ENCODE measurements around the gene JMJD1C.
"Not testable (repeated sequence)": the region's sequence is repeated elsewhere in the genome, so short reads cannot be mapped to it uniquely, and the experiment has no call there.

Gene JMJD1C

DNA sequence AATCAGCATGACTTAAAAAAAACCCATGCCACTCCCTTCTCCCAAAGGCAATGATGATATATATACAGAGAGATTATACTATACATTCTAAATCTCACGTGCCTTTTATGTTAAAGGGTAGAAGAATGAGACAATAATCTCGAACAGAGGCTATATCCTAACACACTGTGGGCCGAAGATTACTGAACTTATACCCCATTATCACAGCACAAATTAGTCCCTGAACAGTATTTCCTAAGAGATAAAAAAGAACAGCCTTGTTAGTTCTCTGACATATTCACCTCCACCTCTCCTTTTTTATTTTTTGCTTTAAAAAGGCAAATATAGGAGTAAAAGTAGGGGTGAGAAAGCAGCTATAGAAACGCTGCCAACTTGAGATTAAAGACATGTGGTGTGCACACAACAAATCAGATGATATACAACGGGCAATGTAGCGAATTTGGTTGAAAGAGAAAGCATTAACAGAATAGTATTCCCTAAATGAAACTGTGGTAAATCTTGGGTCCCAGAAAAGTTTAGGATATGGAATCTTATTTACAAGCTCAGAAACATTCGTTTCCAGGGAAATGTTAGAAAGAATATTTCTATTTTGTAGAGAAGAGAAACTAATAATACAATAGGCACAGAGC lies 69.5 kb downstream of the JMJD1C start:
- DNase-seq, result no peak

DNA sequence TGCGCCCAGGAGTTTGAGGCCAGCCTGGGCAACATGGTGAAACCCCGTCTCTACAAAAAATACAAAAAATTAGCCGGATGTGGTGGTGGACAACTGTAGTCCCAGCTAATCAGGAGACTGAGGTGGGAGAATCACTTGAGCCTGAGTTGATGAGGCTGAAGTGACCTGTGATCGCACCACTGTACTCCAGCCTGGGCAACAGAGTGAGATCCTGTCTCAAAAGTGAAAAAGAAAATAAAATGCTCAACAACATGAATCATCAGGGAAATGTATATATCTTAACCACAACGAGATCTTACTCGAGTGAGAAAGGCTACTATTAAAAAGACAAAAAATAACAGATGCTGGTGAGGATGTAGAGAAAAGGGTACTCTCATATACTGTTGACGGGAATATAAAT lies 72.7 kb downstream of the JMJD1C start:
- DNase-seq, result no peak

GRCh38 chr10:63392224-63392623 lies 73.6 kb downstream of the JMJD1C start:
- no peak for DNase-seq

DNA sequence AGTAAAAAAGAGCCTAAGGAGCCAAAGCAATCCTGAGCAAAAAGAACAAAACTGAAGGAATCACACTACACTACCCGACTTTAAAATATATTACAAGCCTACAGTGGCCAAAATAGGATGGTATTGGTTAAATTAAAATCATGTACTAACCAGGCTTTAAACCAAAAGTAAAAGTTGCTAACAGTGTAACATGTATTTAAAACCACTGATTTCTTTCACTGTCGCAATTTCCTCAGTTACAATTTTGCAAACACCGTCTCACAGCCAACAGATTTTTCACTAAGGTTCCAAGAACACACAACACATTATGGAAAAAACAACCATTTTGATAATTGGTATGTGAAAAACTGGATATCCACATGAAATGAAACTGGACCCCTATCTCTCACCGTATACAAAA lies 74.0 kb downstream of the JMJD1C start:
- no peak for DNase-seq

- DNase-seq, result no peak
Measured at GRCh38 chr10:63390521-63390920, 75.3 kb downstream of the JMJD1C start.

DNA sequence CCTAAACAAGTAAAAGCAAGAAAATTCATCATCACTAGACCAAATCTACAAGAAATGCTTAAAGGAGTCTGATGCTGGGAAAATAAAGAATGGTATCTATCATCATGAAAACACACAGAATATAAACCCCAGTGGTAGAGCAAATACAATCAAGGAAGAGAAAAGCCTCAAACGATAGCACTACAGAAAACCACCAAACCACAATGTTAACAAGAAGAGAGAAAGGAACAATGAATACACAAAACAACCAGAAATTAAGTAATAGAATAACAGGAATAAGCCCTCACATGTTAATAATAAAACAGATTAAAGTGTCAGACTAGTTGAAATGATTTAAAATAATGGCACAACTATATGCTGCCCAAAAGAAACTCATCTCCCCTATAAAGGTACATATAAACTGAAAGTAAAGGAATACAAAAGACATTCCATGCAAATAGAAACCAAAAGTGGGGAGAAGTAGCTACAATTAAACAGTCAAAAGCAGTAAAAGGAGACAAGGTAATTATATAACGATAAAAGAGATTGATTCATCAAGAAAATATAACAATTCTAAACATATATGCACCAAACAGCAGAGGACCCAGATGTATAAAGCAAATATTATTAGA lies 77.3 kb downstream of the JMJD1C start:
- no peak for DNase-seq

DNA sequence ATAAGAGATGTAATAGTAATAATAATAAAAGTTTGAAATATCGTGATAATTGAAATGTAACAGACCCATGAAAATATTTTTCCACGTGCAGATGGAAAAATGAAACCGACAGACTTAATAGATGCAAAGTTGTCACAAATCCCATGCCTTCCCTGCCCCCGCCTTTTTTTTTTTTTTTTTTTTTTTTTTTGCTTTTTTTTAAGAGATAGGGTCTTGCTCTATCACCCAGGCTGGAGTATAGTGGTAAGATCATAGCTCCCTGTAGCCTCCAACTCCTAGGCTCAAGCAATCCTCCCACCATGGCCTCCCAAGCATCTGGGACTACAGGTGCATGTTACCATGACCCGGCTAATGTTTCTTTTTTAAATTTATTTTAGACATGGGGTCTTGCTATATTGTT lies 80.5 kb downstream of the JMJD1C start:
- no peak for DNase-seq

- DNase-seq, result no peak
Measured at GRCh38 chr10:63384675-63385074, 81.1 kb downstream of the JMJD1C start.

GRCh38 chr10:63384001-63384400 lies 81.8 kb downstream of the JMJD1C start:
- DNase-seq, result no peak

DNA sequence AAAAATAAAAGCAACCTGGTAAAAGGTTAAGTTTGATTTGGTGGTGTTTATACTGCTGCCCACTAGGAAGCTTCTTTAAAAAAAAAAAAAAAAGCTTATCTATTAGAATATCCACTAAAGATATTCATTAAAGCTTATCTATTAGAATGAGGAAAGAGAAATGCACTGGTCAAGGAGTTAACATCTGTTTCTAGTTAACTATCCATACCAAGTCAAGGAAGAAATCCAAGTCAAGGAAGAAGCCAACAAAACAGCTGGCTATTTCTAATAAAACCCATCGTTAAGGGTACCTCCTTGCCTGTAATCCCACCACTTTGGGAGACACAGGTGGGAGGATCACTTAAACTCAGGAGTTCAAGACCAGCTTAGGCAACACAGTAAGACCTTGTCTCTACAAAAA lies 82.6 kb downstream of the JMJD1C start:
- DNase-seq, result no peak

- DNase-seq, result no peak
Measured at GRCh38 chr10:63382066-63382465, 83.7 kb downstream of the JMJD1C start.

- not testable (repeated sequence) for DNase-seq
Measured at GRCh38 chr10:63377305-63377661, 88.5 kb downstream of the JMJD1C start.

DNA sequence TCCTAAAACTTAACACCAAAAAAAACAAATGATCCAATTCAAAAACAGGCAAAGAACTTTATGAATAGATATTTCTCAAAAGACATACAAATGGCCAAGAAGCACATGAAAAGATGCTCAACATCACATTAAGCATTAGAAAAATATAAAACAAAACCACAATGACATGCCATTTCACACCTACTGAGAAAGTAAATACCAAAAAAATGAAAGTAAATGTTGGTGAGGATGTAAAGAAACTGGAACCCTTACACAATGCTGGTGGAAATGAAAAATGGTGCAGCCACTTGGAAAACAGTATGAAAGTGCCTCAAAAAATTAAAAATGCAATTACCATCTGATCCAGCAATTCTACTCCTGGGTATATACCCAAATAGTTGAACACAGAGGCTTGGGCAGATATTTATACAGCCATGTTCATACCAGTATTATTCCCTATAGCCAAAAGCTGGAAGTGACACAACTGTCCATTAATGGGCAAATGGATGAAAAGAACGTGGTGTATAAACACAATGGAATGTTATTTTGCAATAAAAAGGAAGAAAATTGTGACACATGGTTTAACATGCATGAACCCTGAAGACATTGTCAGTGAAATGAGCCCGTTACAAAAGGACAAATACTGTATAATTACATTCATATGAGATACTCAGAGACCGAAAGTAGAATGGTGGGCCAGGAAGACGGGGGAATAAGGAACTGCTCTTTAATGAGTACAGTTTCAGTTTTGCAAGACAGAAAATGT lies 89.0 kb downstream of the JMJD1C start:
- no peak for DNase-seq

GRCh38 chr10:63375859-63376258 lies 89.9 kb downstream of the JMJD1C start:
- DNase-seq, result no peak

- no peak for DNase-seq
Measured at GRCh38 chr10:63375458-63375857, 90.3 kb downstream of the JMJD1C start.

DNA sequence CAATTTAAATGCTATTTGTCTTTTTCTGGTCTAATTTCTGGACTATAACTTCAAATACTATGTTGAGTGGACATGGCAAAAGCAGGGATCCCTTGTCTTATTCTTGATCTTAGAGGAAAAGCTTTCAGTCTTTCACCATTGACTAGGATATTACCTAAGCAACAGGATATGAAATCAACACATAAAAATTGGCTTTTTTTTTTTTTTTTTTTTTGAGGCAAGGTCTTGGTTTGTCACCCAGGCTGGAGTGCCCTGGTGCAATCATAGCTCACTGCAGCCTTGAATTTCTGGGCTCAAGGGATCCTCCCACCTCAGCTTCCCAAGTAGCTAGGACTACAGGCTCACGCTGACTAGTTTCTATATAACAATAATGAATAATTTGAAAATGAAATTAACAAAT lies 90.8 kb downstream of the JMJD1C start:
- no peak for DNase-seq

DNA sequence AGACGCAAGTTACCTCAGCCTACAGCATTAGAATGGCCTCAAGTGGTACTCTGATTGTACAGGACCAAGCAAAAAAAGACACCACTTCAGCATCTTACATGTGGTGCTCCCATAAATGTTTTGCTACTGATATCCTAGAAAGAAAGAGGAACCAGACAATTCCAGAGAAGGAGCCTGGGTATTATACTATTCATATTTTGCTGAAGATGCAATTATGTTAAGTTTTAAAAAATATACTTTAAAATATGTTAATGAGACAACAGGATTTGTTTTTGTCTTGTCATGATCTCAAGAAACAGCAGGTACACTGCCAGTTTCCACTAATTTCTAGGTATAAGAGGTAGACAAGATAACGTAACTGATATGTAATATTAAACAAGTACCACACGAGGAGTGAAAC lies 92.6 kb downstream of the JMJD1C start:
- no peak for DNase-seq

DNA sequence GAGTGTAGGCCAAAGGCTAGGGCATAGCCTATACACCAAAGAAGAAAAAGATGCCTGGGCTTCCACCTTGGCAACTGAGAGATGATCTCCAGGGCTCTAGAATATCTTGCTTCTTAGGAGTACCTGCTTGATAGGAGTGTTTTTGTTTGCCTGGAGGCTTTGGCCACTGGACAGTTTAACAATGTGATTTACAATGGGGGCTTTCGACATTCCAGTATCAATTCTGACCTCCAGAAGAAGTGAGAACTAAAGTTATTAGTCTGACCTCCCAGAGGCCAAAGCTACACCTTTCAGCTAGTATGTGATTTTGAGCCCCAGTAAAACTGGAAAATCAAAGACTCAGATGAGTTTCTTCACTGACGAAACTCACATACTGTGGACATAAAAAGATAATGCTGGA lies 96.1 kb downstream of the JMJD1C start:
- no peak for DNase-seq

GRCh38 chr10:63368365-63368764 lies 97.4 kb downstream of the JMJD1C start:
- DNase-seq, result no peak

GRCh38 chr10:63366933-63367332 lies 98.8 kb downstream of the JMJD1C start:
- no peak for DNase-seq

- DNase-seq, result no peak
Measured at GRCh38 chr10:63365976-63366765, 99.6 kb downstream of the JMJD1C start.

DNA sequence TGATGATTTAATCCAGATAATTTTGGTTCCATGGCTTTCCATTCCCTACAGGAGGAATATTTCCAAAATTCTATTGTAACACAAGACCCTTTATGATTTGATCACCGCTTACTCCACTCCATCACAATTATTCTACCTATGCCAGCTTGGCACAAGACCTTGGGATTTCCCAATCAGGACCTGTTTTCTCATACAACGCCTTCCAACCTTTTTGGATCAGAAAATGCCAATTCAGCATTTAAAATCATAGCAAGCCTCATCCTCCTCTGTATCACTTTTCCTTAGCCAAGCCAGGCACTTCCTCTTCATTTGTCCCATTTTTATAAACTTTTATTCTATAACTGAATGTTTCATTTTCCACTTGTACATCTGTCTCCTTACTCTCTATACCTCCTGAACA lies 100.9 kb downstream of the JMJD1C start:
- DNase-seq, result no peak

GRCh38 chr10:63363951-63364350 lies 101.8 kb downstream of the JMJD1C start:
- DNase-seq, result no peak

- no peak for DNase-seq
Measured at GRCh38 chr10:63355682-63356081, 110.1 kb downstream of the JMJD1C start.

Data from femur (tissue), 1 donor.